ENCODE results near the gene CUX1.

Gene CUX1

GRCh38 chr7:101824440-101824839 lies 7.0 kb downstream of the CUX1 start:
- H3K27me3 ChIP-seq (ENCODE audit: insufficient read depth, poor library complexity, severe bottlenecking): no peaks in the 10 kb centered on the region
- no peak overlapping the region for H3K27ac ChIP-seq (ENCODE audit: poor library complexity, severe bottlenecking)
- H3K9me3 ChIP-seq (ENCODE audit: severe bottlenecking): no peaks in the 10 kb centered on the region
- TF ChIP-seq, protein P1, sequence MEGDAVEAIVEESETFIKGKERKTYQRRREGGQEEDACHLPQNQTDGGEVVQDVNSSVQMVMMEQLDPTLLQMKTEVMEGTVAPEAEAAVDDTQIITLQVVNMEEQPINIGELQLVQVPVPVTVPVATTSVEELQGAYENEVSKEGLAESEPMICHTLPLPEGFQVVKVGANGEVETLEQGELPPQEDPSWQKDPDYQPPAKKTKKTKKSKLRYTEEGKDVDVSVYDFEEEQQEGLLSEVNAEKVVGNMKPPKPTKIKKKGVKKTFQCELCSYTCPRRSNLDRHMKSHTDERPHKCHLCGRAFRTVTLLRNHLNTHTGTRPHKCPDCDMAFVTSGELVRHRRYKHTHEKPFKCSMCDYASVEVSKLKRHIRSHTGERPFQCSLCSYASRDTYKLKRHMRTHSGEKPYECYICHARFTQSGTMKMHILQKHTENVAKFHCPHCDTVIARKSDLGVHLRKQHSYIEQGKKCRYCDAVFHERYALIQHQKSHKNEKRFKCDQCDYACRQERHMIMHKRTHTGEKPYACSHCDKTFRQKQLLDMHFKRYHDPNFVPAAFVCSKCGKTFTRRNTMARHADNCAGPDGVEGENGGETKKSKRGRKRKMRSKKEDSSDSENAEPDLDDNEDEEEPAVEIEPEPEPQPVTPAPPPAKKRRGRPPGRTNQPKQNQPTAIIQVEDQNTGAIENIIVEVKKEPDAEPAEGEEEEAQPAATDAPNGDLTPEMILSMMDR (IDR thresholded peaks at IDR 0.05; ENCODE audit: poor library complexity, severe bottlenecking): no peak
- ATAC-seq (ENCODE audit: low read depth): no peak
- H3K36me3 ChIP-seq (ENCODE audit: low read depth): peaks cover 4% of the 10 kb centered on the region; the same call in 1 of the 2 replicates
- no peak for DNase-seq (ENCODE audit: low spot score)
- no peak overlapping the region for H3K4me3 ChIP-seq (ENCODE audit: severe bottlenecking)
- H3K4me1 ChIP-seq (ENCODE audit: insufficient read depth, poor library complexity, severe bottlenecking): peaks cover 10% of the 10 kb centered on the region

DNA sequence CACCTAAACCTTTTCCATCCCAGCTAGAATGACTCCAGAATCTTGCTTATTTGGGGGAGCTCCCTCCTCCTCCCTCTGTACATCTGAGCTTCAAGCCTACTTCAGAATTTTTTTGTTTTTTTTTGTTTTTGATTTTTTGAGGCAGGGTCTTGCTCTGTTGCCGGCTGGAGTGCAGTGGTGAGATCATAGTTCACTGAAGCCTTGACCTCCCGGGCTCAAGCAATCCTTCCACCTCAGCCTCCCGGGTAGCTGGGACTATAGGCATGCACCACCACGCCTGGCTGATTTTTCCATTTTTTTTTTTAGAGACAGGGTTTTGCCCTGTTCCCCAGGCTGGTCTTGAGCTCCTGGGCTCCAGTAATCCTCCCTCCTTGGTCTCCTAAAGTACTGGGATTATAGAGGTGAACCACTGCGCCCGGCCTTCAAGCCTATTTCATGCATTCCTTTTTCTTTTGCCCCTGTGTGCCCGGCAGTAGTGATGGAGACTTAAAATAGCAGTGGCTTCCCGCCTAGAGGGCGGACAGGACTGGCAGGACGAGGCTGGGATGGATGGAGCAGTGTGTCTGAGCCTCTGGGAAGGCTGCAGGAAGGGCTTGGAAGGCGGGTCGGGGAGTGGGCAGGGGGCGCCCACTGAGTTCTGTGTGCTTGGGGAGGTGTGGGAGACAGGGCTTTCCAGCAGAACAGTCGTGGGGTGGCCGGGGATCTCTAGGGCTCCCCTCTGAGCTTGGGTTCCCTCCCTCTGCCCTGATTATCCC lies 8.8 kb downstream of the CUX1 start:
- no peak overlapping the region for H3K4me3 ChIP-seq (ENCODE audit: severe bottlenecking)
- H3K36me3 ChIP-seq (ENCODE audit: low read depth): no peaks in the 10 kb centered on the region; the same call in 1 of the 2 replicates
- TF ChIP-seq, protein P1 (IDR thresholded peaks at IDR 0.05; ENCODE audit: poor library complexity, severe bottlenecking): no peak
- H3K9me3 ChIP-seq (ENCODE audit: severe bottlenecking): no peaks in the 10 kb centered on the region
- H3K27me3 ChIP-seq (ENCODE audit: insufficient read depth, poor library complexity, severe bottlenecking): no peaks in the 10 kb centered on the region
- ATAC-seq (ENCODE audit: low read depth) (no peak), DNase-seq (ENCODE audit: low spot score) (no peak)
- H3K4me1 ChIP-seq (ENCODE audit: insufficient read depth, poor library complexity, severe bottlenecking): no peaks in the 10 kb centered on the region
- H3K27ac ChIP-seq (ENCODE audit: poor library complexity, severe bottlenecking): no peak overlapping the region

- H3K27ac ChIP-seq (ENCODE audit: poor library complexity, severe bottlenecking): no peak overlapping the region
- no peaks in the 10 kb centered on the region for H3K9me3 ChIP-seq (ENCODE audit: severe bottlenecking)
- H3K4me1 ChIP-seq (ENCODE audit: insufficient read depth, poor library complexity, severe bottlenecking): no peaks in the 10 kb centered on the region
- H3K4me3 ChIP-seq (ENCODE audit: severe bottlenecking): no peak overlapping the region
- no peaks in the 10 kb centered on the region for H3K27me3 ChIP-seq (ENCODE audit: insufficient read depth, poor library complexity, severe bottlenecking)
- no peaks in the 10 kb centered on the region; the same call in 1 of the 2 replicates for H3K36me3 ChIP-seq (ENCODE audit: low read depth)
- TF ChIP-seq, protein P1 (IDR thresholded peaks at IDR 0.05; ENCODE audit: poor library complexity, severe bottlenecking): no peak
- ATAC-seq (ENCODE audit: low read depth) (no peak), DNase-seq (ENCODE audit: low spot score) (no peak)
Measured at GRCh38 chr7:101828301-101829020, 11.0 kb downstream of the CUX1 start.

DNA sequence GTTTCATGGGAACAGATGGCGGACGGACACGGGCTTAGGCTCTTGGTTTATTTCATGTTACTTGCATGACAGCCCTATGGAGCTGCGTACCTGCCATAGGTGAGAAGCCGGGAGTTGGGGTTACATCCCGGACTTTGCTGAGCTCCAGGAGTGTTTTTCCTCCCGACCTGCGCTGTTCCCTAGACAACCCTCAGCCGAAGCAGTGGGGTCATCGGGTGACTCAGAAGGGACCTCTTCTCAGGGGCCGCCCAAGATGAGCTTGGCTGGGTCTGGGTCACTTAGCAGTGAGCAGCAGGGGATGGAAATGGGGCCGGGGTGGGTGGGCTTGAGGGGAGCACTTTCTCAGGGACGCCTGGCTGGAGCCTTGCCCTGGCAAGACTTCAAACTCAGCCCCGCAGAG lies 11.9 kb downstream of the CUX1 start:
- H3K4me3 ChIP-seq (ENCODE audit: severe bottlenecking): no peak overlapping the region
- ATAC-seq (ENCODE audit: low read depth): no peak
- H3K9me3 ChIP-seq (ENCODE audit: severe bottlenecking): no peaks in the 10 kb centered on the region
- no peaks in the 10 kb centered on the region; the same call in 1 of the 2 replicates for H3K36me3 ChIP-seq (ENCODE audit: low read depth)
- DNase-seq (ENCODE audit: low spot score): no peak
- H3K4me1 ChIP-seq (ENCODE audit: insufficient read depth, poor library complexity, severe bottlenecking): no peaks in the 10 kb centered on the region
- TF ChIP-seq, protein P1 (IDR thresholded peaks at IDR 0.05; ENCODE audit: poor library complexity, severe bottlenecking): no peak
- no peaks in the 10 kb centered on the region for H3K27me3 ChIP-seq (ENCODE audit: insufficient read depth, poor library complexity, severe bottlenecking)
- no peak overlapping the region for H3K27ac ChIP-seq (ENCODE audit: poor library complexity, severe bottlenecking)

All from RWPE2 (cell line).